ENCODE results near the gene GAB1.

Gene GAB1

GRCh38 chr4:143441109-143441508 is 104.4 kb downstream of the GAB1 start:
- no peak overlapping the region for H3K4me3 ChIP-seq (ENCODE audit: low read depth, low read length)
- no peaks in the 10 kb centered on the region for H3K9me3 ChIP-seq
- no peak for DNase-seq
- H3K36me3 ChIP-seq: no peaks in the 10 kb centered on the region
- TF ChIP-seq CTCF (IDR thresholded peaks at IDR 0.05; ENCODE audit: low read depth, low read length): no peak
- H3K27me3 ChIP-seq: no peaks in the 10 kb centered on the region
- H3K4me1 ChIP-seq: no peaks in the 10 kb centered on the region

GRCh38 chr4:143441678-143442077 is 105.0 kb downstream of the GAB1 start:
- H3K4me1 ChIP-seq: no peaks in the 10 kb centered on the region
- no peaks in the 10 kb centered on the region for H3K9me3 ChIP-seq
- no peak for TF ChIP-seq CTCF (IDR thresholded peaks at IDR 0.05; ENCODE audit: low read depth, low read length)
- no peak overlapping the region for H3K4me3 ChIP-seq (ENCODE audit: low read depth, low read length)
- no peak for DNase-seq
- H3K36me3 ChIP-seq: no peaks in the 10 kb centered on the region
- H3K27me3 ChIP-seq: no peaks in the 10 kb centered on the region

- no peaks in the 10 kb centered on the region for H3K27me3 ChIP-seq
- TF ChIP-seq CTCF (IDR thresholded peaks at IDR 0.05; ENCODE audit: low read depth, low read length): no peak
- H3K4me1 ChIP-seq: no peaks in the 10 kb centered on the region
- no peak for DNase-seq
- H3K9me3 ChIP-seq: no peaks in the 10 kb centered on the region
- H3K4me3 ChIP-seq (ENCODE audit: low read depth, low read length): no peak overlapping the region
- H3K36me3 ChIP-seq: no peaks in the 10 kb centered on the region
Measured at GRCh38 chr4:143443728-143444127, 107.1 kb downstream of the GAB1 start.

- no peak for TF ChIP-seq CTCF (IDR thresholded peaks at IDR 0.05; ENCODE audit: low read depth, low read length)
- no peak overlapping the region for H3K4me3 ChIP-seq (ENCODE audit: low read depth, low read length)
- no peaks in the 10 kb centered on the region for H3K27me3 ChIP-seq
- no peak for DNase-seq
- H3K9me3 ChIP-seq: no peaks in the 10 kb centered on the region
- H3K36me3 ChIP-seq: no peaks in the 10 kb centered on the region
- H3K4me1 ChIP-seq: no peaks in the 10 kb centered on the region
Measured at GRCh38 chr4:143451186-143451585, 114.5 kb downstream of the GAB1 start.

GRCh38 chr4:143455211-143455610 is 118.5 kb downstream of the GAB1 start:
- no peak for DNase-seq
- Histone ChIP-seq H3K4me3 (ENCODE audit: low read depth, low read length) (no peak overlapping the region), H3K9me3 (no peaks in the 10 kb centered on the region), H3K36me3 (no peaks in the 10 kb centered on the region), H3K4me1 (no peaks in the 10 kb centered on the region), H3K27me3 (no peaks in the 10 kb centered on the region)
- no peak for TF ChIP-seq CTCF (IDR thresholded peaks at IDR 0.05; ENCODE audit: low read depth, low read length)

GRCh38 chr4:143458966-143459365 is 122.3 kb downstream of the GAB1 start:
- no peak for TF ChIP-seq CTCF (IDR thresholded peaks at IDR 0.05; ENCODE audit: low read depth, low read length)
- H3K4me1 ChIP-seq: no peaks in the 10 kb centered on the region
- no peak for DNase-seq
- no peak overlapping the region for H3K4me3 ChIP-seq (ENCODE audit: low read depth, low read length)
- no peaks in the 10 kb centered on the region for H3K9me3 ChIP-seq
- no peaks in the 10 kb centered on the region for H3K36me3 ChIP-seq
- H3K27me3 ChIP-seq: no peaks in the 10 kb centered on the region
